ENCODE data around the gene ASAP2. TPM values are rescaled to one million over a fixed set of nuclear protein-coding genes. Genes with fewer than 3 reads are reported as not detected.

ASAP2 gene
- polyA plus RNA-seq, 1 donor (not counting 4 experiments of a cell fraction or from before 2014, with no cell fraction given), result 54.2 TPM

- Histone ChIP-seq H3K27ac (ENCODE audit: control insufficient read depth, insufficient read depth, low read length) (no peak overlapping the region), H3K4me1 (ENCODE audit: control insufficient read depth, extremely low read depth, insufficient read depth, low read length) (no peaks in the 10 kb centered on the region)
Measured at GRCh38 chr2:9439536-9439935, 232.9 kb downstream of the ASAP2 start.

GRCh38 chr2:9440058-9440727 lies 233.6 kb downstream of the ASAP2 start:
- dilution Hi-C loops (cut with MboI; ENCODE audit: extremely low pct_ligation_motif_present, low sequenced_read_pairs), result no loop called here
- Histone ChIP-seq H3K36me3 (ENCODE audit: control insufficient read depth in 2 of 2, extremely low read depth in 1 of 2, insufficient read depth in 2 of 2, low read length in 2 of 2) (peaks cover 22 to 25% of the 10 kb centered on the region in 2 experiments), H3K4me3 (ENCODE audit: control insufficient read depth in 2 of 3, extremely low read depth in 1 of 3, insufficient read depth in 2 of 3, low read depth in 1 of 3, low read length in 3 of 3) (no peak overlapping the region), H3K4me1 (ENCODE audit: control insufficient read depth, extremely low read depth, insufficient read depth, low read length) (no peaks in the 10 kb centered on the region), H3K27ac (ENCODE audit: control insufficient read depth, insufficient read depth, low read length) (no peak overlapping the region), H3K9me1 (ENCODE audit: control insufficient read depth, extremely low read depth, insufficient read depth, low read length) (no peaks in the 10 kb centered on the region), H2AFZ (ENCODE audit: control insufficient read depth, low read length) (no peak overlapping the region), H3K9ac (ENCODE audit: control insufficient read depth, extremely low read depth, insufficient read depth, low read length) (no peak overlapping the region), H3K79me2 (ENCODE audit: control insufficient read depth, insufficient read depth, low read length) (no peaks in the 10 kb centered on the region), H3K27me3 (ENCODE audit: control insufficient read depth, extremely low read depth, insufficient read depth, low read length) (no peaks in the 10 kb centered on the region), H3K9me3 (ENCODE audit: control insufficient read depth, low read depth, low read length) (no peaks in the 10 kb centered on the region), H3K4me2 (ENCODE audit: control insufficient read depth, extremely low read depth, insufficient read depth, low read depth, low read length) (no peak overlapping the region), H4K20me1 (ENCODE audit: control insufficient read depth, extremely low read depth, insufficient read depth, low read length) (no peaks in the 10 kb centered on the region)
- TF ChIP-seq EZH2 (IDR thresholded peaks at IDR 0.05; ENCODE audit: low read length), result no peak
- TF ChIP-seq CTCF (optimal IDR thresholded peaks at IDR 0.05 in 1 of 3, IDR thresholded peaks at IDR 0.05 in 1 of 3, conservative IDR thresholded peaks at IDR 0.05 in 1 of 3; ENCODE audit: extremely low read depth in 1 of 3, insufficient read depth in 2 of 3, low read length in 3 of 3), result no peak
- FAIRE-seq (no peak), DNase-seq (ENCODE audit: low read depth, low spot score) (no peak)

More at GRCh38 chr2:9439536-9439935, 232.9 kb downstream of the ASAP2 start:
- Histone ChIP-seq H3K9me1 (ENCODE audit: control insufficient read depth, extremely low read depth, insufficient read depth, low read length) (no peaks in the 10 kb centered on the region), H3K9ac (ENCODE audit: control insufficient read depth, extremely low read depth, insufficient read depth, low read length) (no peak overlapping the region), H4K20me1 (ENCODE audit: control insufficient read depth, extremely low read depth, insufficient read depth, low read length) (no peaks in the 10 kb centered on the region), H3K79me2 (ENCODE audit: control insufficient read depth, insufficient read depth, low read length) (no peaks in the 10 kb centered on the region), H3K36me3 (ENCODE audit: control insufficient read depth in 2 of 2, extremely low read depth in 1 of 2, insufficient read depth in 2 of 2, low read length in 2 of 2) (peaks cover 22 to 25% of the 10 kb centered on the region in 2 experiments), H3K4me2 (ENCODE audit: control insufficient read depth, extremely low read depth, insufficient read depth, low read depth, low read length) (no peak overlapping the region), H2AFZ (ENCODE audit: control insufficient read depth, low read length) (no peak overlapping the region), H3K9me3 (ENCODE audit: control insufficient read depth, low read depth, low read length) (no peaks in the 10 kb centered on the region), H3K4me3 (ENCODE audit: control insufficient read depth in 2 of 3, extremely low read depth in 1 of 3, insufficient read depth in 2 of 3, low read depth in 1 of 3, low read length in 3 of 3) (no peak overlapping the region), H3K27me3 (ENCODE audit: control insufficient read depth, extremely low read depth, insufficient read depth, low read length) (no peaks in the 10 kb centered on the region)
- DNase-seq (ENCODE audit: low read depth, low spot score) (no peak), FAIRE-seq (no peak)
- TF ChIP-seq CTCF (optimal IDR thresholded peaks at IDR 0.05 in 1 of 3, IDR thresholded peaks at IDR 0.05 in 1 of 3, conservative IDR thresholded peaks at IDR 0.05 in 1 of 3; ENCODE audit: extremely low read depth in 1 of 3, insufficient read depth in 2 of 3, low read length in 3 of 3), result no peak
- no peak for TF ChIP-seq EZH2 (IDR thresholded peaks at IDR 0.05; ENCODE audit: low read length)
- dilution Hi-C loops (cut with MboI; ENCODE audit: extremely low pct_ligation_motif_present, low sequenced_read_pairs), result no loop called here
